HepG2 (cell line): Measurements from ENCODE around the gene TMEM144. TPM values are rescaled to one million over a fixed set of nuclear protein-coding genes. Genes with fewer than 3 reads are reported as not detected.

Source experiments
- ARID5B ChIP-seq: IDR thresholded peaks from 2 replicates; pipeline ENCODE4 v1.4.0; 2020; ENCODE audit warnings: mild to moderate bottlenecking, missing genetic modification reagents
- ATF4 ChIP-seq, 2 experiments: fragments of 450-650 bp in 1 of 2; sonication (generic) in 1 of 2; formaldehyde crosslinking; IDR thresholded peaks; 2 replicates each; pipeline versions ENCODE4 v1.5.0 to v1.8.0; 2020 to 2022; ENCODE audit warnings: mild to moderate bottlenecking in 1 of 2, missing genetic modification reagents in 1 of 2
- ATRX ChIP-seq: sonication (generic); formaldehyde crosslinking; IDR thresholded peaks from 2 replicates; pipeline ENCODE4 v1.4.0; 2020; ENCODE audit warnings: missing genetic modification reagents, borderline replicate concordance
- CHD4 ChIP-seq: fragments of 200-600 bp; sonication (generic); IDR thresholded peaks from 2 replicates; pipeline ENCODE4 v1.7.0; 2017; ENCODE audit warnings: mild to moderate bottlenecking, low read length, borderline replicate concordance
- EP300 ChIP-seq, 3 experiments: sonication (generic) in 1 of 3; formaldehyde crosslinking in 1 of 3; IDR thresholded peaks; 2 replicates each; pipeline versions ENCODE4 v1.5.1 to v1.6.1; 2011 to 2020; ENCODE audit warnings: low read depth in 2 of 3, low read length in 2 of 3, borderline replicate concordance in 1 of 3, improper control_type of control experiment in 1 of 3, mild to moderate bottlenecking in 1 of 3, missing genetic modification reagents in 1 of 3, moderate library complexity in 1 of 3
- EZH2 ChIP-seq: conservative IDR thresholded peaks from 2 replicates; pipeline ENCODE4 v1.6.1; 2012; ENCODE audit warnings: mild to moderate bottlenecking, low read depth, low read length, moderate library complexity
- KMT2B ChIP-seq: IDR thresholded peaks from 2 replicates; pipeline ENCODE4 v1.6.1; 2016; ENCODE audit warnings: missing genetic modification reagents, missing compliant biosample characterization
- NAIF1 ChIP-seq: sonication (generic); formaldehyde crosslinking; IDR thresholded peaks from 2 replicates; pipeline ENCODE4 v1.5.0; 2020; ENCODE audit warnings: mild to moderate bottlenecking, missing genetic modification reagents, borderline replicate concordance
- NCOA2 ChIP-seq: sonication (generic); formaldehyde crosslinking; IDR thresholded peaks from 2 replicates; pipeline ENCODE4 v1.8.0; 2022; ENCODE audit warnings: inconsistent platforms
- NFE2L1 ChIP-seq: sonication (generic); formaldehyde crosslinking; IDR thresholded peaks from 2 replicates; pipeline ENCODE4 v1.4.0; 2020; ENCODE audit warnings: missing genetic modification reagents, mild to moderate bottlenecking, borderline replicate concordance
- RFXANK ChIP-seq: IDR thresholded peaks from 2 replicates; pipeline ENCODE4 v1.6.1; 2016
- SRY ChIP-seq: sonication (generic); formaldehyde crosslinking; IDR thresholded peaks from 2 replicates; pipeline ENCODE4 v1.8.0; 2022; ENCODE audit warnings: mild to moderate bottlenecking, missing genetic modification reagents
- ZFY ChIP-seq: sonication (generic); formaldehyde crosslinking; IDR thresholded peaks from 2 replicates; pipeline ENCODE4 v1.4.0; 2020; ENCODE audit warnings: missing genetic modification reagents
- ZNF160 ChIP-seq: sonication (generic); formaldehyde crosslinking; IDR thresholded peaks from 2 replicates; pipeline ENCODE4 v1.8.0; 2022; ENCODE audit warnings: mild to moderate bottlenecking, inconsistent platforms, missing genetic modification reagents
- ZNF362 ChIP-seq: sonication (generic); formaldehyde crosslinking; IDR thresholded peaks from 2 replicates; pipeline ENCODE4 v1.4.0; 2020; ENCODE audit warnings: missing genetic modification reagents, mild to moderate bottlenecking, borderline replicate concordance
- ZNF430 ChIP-seq: sonication (generic); formaldehyde crosslinking; IDR thresholded peaks from 2 replicates; pipeline ENCODE4 v1.9.0; 2021; ENCODE audit warnings: mild to moderate bottlenecking, missing genetic modification reagents
- ZNF7 ChIP-seq: IDR thresholded peaks from 2 replicates; pipeline ENCODE4 v1.6.1; 2016; ENCODE audit warnings: missing biosample characterization, missing genetic modification reagents
- ZNF747 ChIP-seq: sonication (generic); formaldehyde crosslinking; IDR thresholded peaks from 2 replicates; pipeline ENCODE4 v1.8.1; 2023; ENCODE audit warnings: missing genetic modification reagents, mild to moderate bottlenecking, borderline replicate concordance
- ZSCAN5A ChIP-seq: sonication (generic); formaldehyde crosslinking; IDR thresholded peaks from 2 replicates; pipeline ENCODE4 v1.8.0; 2022; ENCODE audit warnings: mild to moderate bottlenecking, missing genetic modification reagents, borderline replicate concordance
- polyA plus RNA-seq, 8 experiments: library from polyadenylated mRNA; depleted of rRNA in 3 of 8; stranded (reverse) in 7 of 8; unstranded in 1 of 8; fragments of >200 nt; fragmentation: Illumina TruSeq in 4 of 8; extraction: Trizol in 4 of 8; gene quantifications; 2 replicates each; pipeline versions ENCODE4 v1.2.1 to v1.2.3, GENCODE V29; 2011 to 2016; ENCODE audit warnings: low read depth in 4 of 8, missing spikeins in 1 of 8, mixed read lengths in 1 of 8; ENCODE audit not compliant: insufficient read depth in 1 of 8
- total RNA-seq, 5 experiments: library from RNA; depleted of rRNA; stranded (reverse); fragments of >200 nt; fragmentation: Illumina TruSeq; extraction: Trizol; gene quantifications; 2 replicates each; pipeline ENCODE4 v1.2.3, GENCODE V29; 2016; ENCODE audit warnings: low read depth in 1 of 5

The TMEM144 gene
- total and polyA plus RNA-seq, 2 of the 13 experiments (the other 11 are each of a cell fraction or from before 2014, with no cell fraction given): 10.9 to 12.3 TPM

- TF ChIP-seq EP300 (IDR thresholded peaks at IDR 0.05; ENCODE audit: low read depth in 2 of 2, low read length in 2 of 2): peak in 1 of 2 experiments; percentile 38; a peak in 1 of 4 replicates
- no peak for TF ChIP-seq EP300 (CRISPR knock-in tag; IDR thresholded peaks at IDR 0.05; ENCODE audit: borderline replicate concordance)
- TF ChIP-seq ZNF747: no peak
- TF ChIP-seq ZNF430: 0 out of 2 replicates have a peak, but pooled peaks have one; percentile 22
- peak; percentile 55; the same call in 1 of the 2 replicates for TF ChIP-seq ZSCAN5A
- TF ChIP-seq NFE2L1 (CRISPR knock-in tag): no peak
- TF ChIP-seq ZFY (CRISPR knock-in tag): no peak
- no peak for TF ChIP-seq ATRX (CRISPR knock-in tag)
- peak; percentile 26 for TF ChIP-seq NCOA2
- no peak for TF ChIP-seq ATF4 (CRISPR knock-in tag; IDR thresholded peaks at IDR 0.05)
- TF ChIP-seq NAIF1: 0 out of 2 replicates have a peak, but pooled peaks have one; percentile 24
- no peak for TF ChIP-seq ZNF7 (CRISPR knock-in tag)
- peak; percentile 53; the same call in 1 of the 2 replicates for TF ChIP-seq KMT2B (CRISPR knock-in tag)
- TF ChIP-seq ZNF362: peak; percentile 85
- TF ChIP-seq RFXANK (CRISPR knock-in tag): peak; percentile 36; the same call in 1 of the 2 replicates
- 0 out of 2 replicates have a peak, but pooled peaks have one; percentile 41 for TF ChIP-seq CHD4
- TF ChIP-seq SRY (CRISPR knock-in tag): no peak
- TF ChIP-seq EZH2: no peak
- peak; percentile 32 for TF ChIP-seq ARID5B (CRISPR knock-in tag)
- no peak for TF ChIP-seq ZNF160 (CRISPR knock-in tag)
Measured at GRCh38 chr4:158172261-158173258, 37.7 kb upstream of the TMEM144 start, which contains the start of gene GASK1B (continued).
